HG03521 (cell line): Measurements from ENCODE around the gene PTAFR.
"Not testable (repeated sequence)": the region's sequence is repeated elsewhere in the genome, so short reads cannot be mapped to it uniquely, and the experiment has no call there.

ENCODE experiments used
- ATAC-seq: cut with Tn5 transposase; IDR thresholded peaks from one replicate; pipeline ENCODE4 v1.9.1; 2021; ENCODE audit warnings: mild to moderate bottlenecking, moderate library complexity; ENCODE audit not compliant: unreplicated experiment

Gene PTAFR

GRCh38 chr1:28145728-28146127, 30.8 kb downstream of the PTAFR start:
- ATAC-seq: no peak

- ATAC-seq: peak; percentile 56
Observed at GRCh38 chr1:28144203-28145135, 32.0 kb downstream of the PTAFR start.

GRCh38 chr1:28143496-28144202, 32.8 kb downstream of the PTAFR start:
- no peak for ATAC-seq

GRCh38 chr1:28141685-28142084, 34.8 kb downstream of the PTAFR start:
- no peak for ATAC-seq

- ATAC-seq: not testable (repeated sequence)
Observed at GRCh38 chr1:28139866-28140265, 36.6 kb downstream of the PTAFR start.

GRCh38 chr1:28139025-28139712, 37.3 kb downstream of the PTAFR start:
- no peak for ATAC-seq

- ATAC-seq: no peak
Observed at GRCh38 chr1:28136922-28137613, 39.4 kb downstream of the PTAFR start.

GRCh38 chr1:28136169-28136921, 40.1 kb downstream of the PTAFR start:
- no peak for ATAC-seq

- no peak for ATAC-seq
Observed at GRCh38 chr1:28135371-28136168, 40.9 kb downstream of the PTAFR start.

- ATAC-seq: no peak
Observed at GRCh38 chr1:28134651-28135207, 41.8 kb downstream of the PTAFR start.

GRCh38 chr1:28132171-28133167, 44.0 kb downstream of the PTAFR start:
- no peak for ATAC-seq

GRCh38 chr1:28130901-28131300, 45.6 kb downstream of the PTAFR start:
- ATAC-seq: no peak

GRCh38 chr1:28129150-28129549, 47.3 kb downstream of the PTAFR start:
- ATAC-seq: no peak

GRCh38 chr1:28127617-28128257, 48.8 kb downstream of the PTAFR start:
- ATAC-seq: peak; percentile 80

GRCh38 chr1:28126783-28127490, 49.6 kb downstream of the PTAFR start:
- no peak for ATAC-seq

GRCh38 chr1:28126212-28126611, 50.3 kb downstream of the PTAFR start:
- no peak for ATAC-seq
